K562 (cell line): ENCODE measurements around the gene ASIC5. TPM values are rescaled to one million over a fixed set of nuclear protein-coding genes. Genes with fewer than 3 reads are reported as not detected.

Source experiments
- ATAC-seq: fragments of 200-7000 bp; cut with Tn5 transposase; 3 replicates; pipeline ENCODE4 v1.9.1; 2020; ENCODE audit warnings: moderate library complexity
- BruUV-seq: library from RNA; stranded (reverse); fragments of 400-500 nt; replicated peaks from 2 replicates; lab custom pipeline; 2021; lab: Mats Ljungman, UMichigan
- CTCF ChIA-PET: fragments of 300-600 bp; formaldehyde crosslinking; extraction: SDS; loops from one replicate; lab custom pipeline; 2021; ENCODE audit warnings: low intra/inter-chr PET ratio; lab: Yijun Ruan, JAX
- POLR2A ChIA-PET: fragments of 300-600, 350-650 bp; sonication (Branson Sonifier 250); formaldehyde crosslinking; extraction: SDS; loops from one replicate; lab custom pipeline; 2021; ENCODE audit warnings: antibody characterized with exemption, inconsistent platforms; lab: Yijun Ruan, JAX
- DNase-seq, 4 experiments: peaks; one replicate each; pipeline versions ENCODE4 v3.0.0 to v3.0.0-alpha.2; 2011 to 2018; ENCODE audit warnings: low spot score in 3 of 4, mixed read lengths in 3 of 4; ENCODE audit errors: extremely low read depth in 1 of 4
- FAIRE-seq: peaks from 2 replicates; lab custom pipeline; 2011; peaks lifted over from hg19 to GRCh38; lab: Jason Lieb, UNC
- H2AFZ ChIP-seq: 2 replicates; pipeline ENCODE4 v1.6.0; 2011; ENCODE audit warnings: low read depth, low read length, control low read depth, inconsistent platforms
- H3K27ac ChIP-seq: fragments of 200-600 bp; 3 replicates; pipeline ENCODE4 v1.8.0; 2011; ENCODE audit warnings: low read depth, mild to moderate bottlenecking, control low read depth, inconsistent platforms, low read length, moderate library complexity, mixed read lengths; ENCODE audit errors: extremely low read depth
- H3K27me3 ChIP-seq, 2 experiments: fragments of 300-600 bp in 1 of 2; 2 replicates in 1 of 2; 3 replicates in 1 of 2; pipeline versions ENCODE4 v1.6.0 to v1.8.0; 2011; ENCODE audit warnings: inconsistent platforms in 2 of 2, low read length in 2 of 2, mild to moderate bottlenecking in 1 of 2, mixed read lengths in 1 of 2, moderate library complexity in 1 of 2; ENCODE audit not compliant: control insufficient read depth in 2 of 2, insufficient read depth in 2 of 2
- H3K36me3 ChIP-seq: fragments of 300-600 bp; 3 replicates; pipeline ENCODE4 v1.8.0; 2011; ENCODE audit warnings: mild to moderate bottlenecking, low read length, inconsistent platforms; ENCODE audit not compliant: control insufficient read depth, insufficient read depth
- H3K4me1 ChIP-seq, 2 experiments: fragments of 200-600 bp in 1 of 2; replicated peaks in 1 of 2; 2 replicates in 1 of 2; 3 replicates in 1 of 2; pipeline versions ENCODE4 v1.5.1 to v1.8.0; 2011; ENCODE audit warnings: inconsistent platforms in 2 of 2, low read length in 2 of 2, mild to moderate bottlenecking in 1 of 2, mixed read lengths in 1 of 2, moderate library complexity in 1 of 2; ENCODE audit not compliant: control insufficient read depth in 2 of 2, insufficient read depth in 2 of 2
- H3K4me2 ChIP-seq: 2 replicates; pipeline ENCODE4 v1.6.1; 2011; ENCODE audit warnings: low read length, control low read depth, inconsistent platforms, mixed read lengths; ENCODE audit not compliant: insufficient read depth
- H3K4me3 ChIP-seq: fragments of 200-600 bp; sonication (generic), shearing (Covaris generic); 2 replicates; pipeline ENCODE4 v1.5.1; 2016; ENCODE audit warnings: control low read depth, inconsistent platforms
- H3K79me2 ChIP-seq: fragments of 200-600 bp; 3 replicates; pipeline ENCODE4 v1.8.0; 2011; ENCODE audit warnings: low read length, inconsistent platforms; ENCODE audit not compliant: control insufficient read depth, insufficient read depth
- H3K9ac ChIP-seq, 2 experiments: 2 replicates each; pipeline versions ENCODE4 v1.6.0 to v1.6.1; 2011; ENCODE audit warnings: low read depth in 2 of 2, low read length in 2 of 2, control low read depth in 1 of 2, inconsistent platforms in 1 of 2, mild to moderate bottlenecking in 1 of 2, mixed read lengths in 1 of 2; ENCODE audit not compliant: insufficient read depth in 1 of 2
- H3K9me1 ChIP-seq: one replicate; pipeline ENCODE4 v1.6.0; 2011; ENCODE audit warnings: inconsistent platforms, mild to moderate bottlenecking, low read length, moderate library complexity; ENCODE audit not compliant: control insufficient read depth, insufficient read depth
- H3K9me3 ChIP-seq: replicated peaks from 2 replicates; pipeline ENCODE4 v1.5.1; 2011; ENCODE audit warnings: low read depth, low read length, inconsistent platforms; ENCODE audit not compliant: control insufficient read depth, insufficient read depth
- H4K20me1 ChIP-seq: replicated peaks from 2 replicates; pipeline ENCODE4 v1.6.1; 2011; ENCODE audit warnings: low read length, inconsistent platforms, mixed read lengths; ENCODE audit not compliant: control insufficient read depth, insufficient read depth
- ARHGAP35 ChIP-seq: fragments of 450-650 bp; IDR thresholded peaks from 2 replicates; pipeline ENCODE4 v1.6.1; 2018; ENCODE audit not compliant: partially characterized antibody
- CBFA2T2 ChIP-seq: fragments of 450-650 bp; conservative IDR thresholded peaks from 2 replicates; pipeline ENCODE4 v1.6.1; 2017; ENCODE audit warnings: mild to moderate bottlenecking
- CEBPB ChIP-seq: fragments of 450-650 bp; IDR thresholded peaks from 2 replicates; pipeline ENCODE4 v1.6.1; 2016; ENCODE audit warnings: missing genetic modification characterization, missing compliant biosample characterization
- EP400 ChIP-seq: fragments of 450-650 bp; IDR thresholded peaks from 2 replicates; pipeline ENCODE4 v1.6.1; 2017; ENCODE audit warnings: antibody characterized with exemption, mild to moderate bottlenecking, moderate library complexity
- FOXK2 ChIP-seq, 2 experiments: fragments of 450-650 bp; IDR thresholded peaks in 1 of 2; conservative IDR thresholded peaks in 1 of 2; 2 replicates each; pipeline ENCODE4 v1.6.1; 2016; ENCODE audit warnings: low read depth in 2 of 2, mild to moderate bottlenecking in 1 of 2
- HNRNPUL1 ChIP-seq: fragments of 200-400 bp; formaldehyde crosslinking; IDR thresholded peaks from 2 replicates; pipeline ENCODE4 v1.6.1; 2017; ENCODE audit warnings: low read length
- KDM5B ChIP-seq: fragments of 200-600 bp; sonication (generic); IDR thresholded peaks from 2 replicates; pipeline ENCODE4 v1.6.1; 2012; ENCODE audit warnings: low read depth, mild to moderate bottlenecking, moderate library complexity, low read length, control low read depth, inconsistent platforms; ENCODE audit not compliant: insufficient replicate concordance
- SOX6 ChIP-seq: fragments of 450-650 bp; IDR thresholded peaks from 2 replicates; pipeline ENCODE4 v1.6.1; 2014; ENCODE audit warnings: mild to moderate bottlenecking
- ZNF24 ChIP-seq: fragments of 450-650 bp; IDR thresholded peaks from 2 replicates; pipeline ENCODE4 v1.6.1; 2016
- ZNF41 ChIP-seq: fragments of 250-450 bp; sonication (Bioruptor Pico); conservative IDR thresholded peaks from 2 replicates; pipeline ENCODE4 v1.4.0; 2020; ENCODE audit warnings: mild to moderate bottlenecking
- WGBS: fragments of 100-300 bp; shearing (Covaris generic); methylation state at CpG from one replicate; pipeline ENCODE4 v1.1.6; 2016; ENCODE audit warnings: low coverage, mixed read lengths; ENCODE audit not compliant: insufficient coverage; ENCODE audit errors: missing lambda C conversion rate; 5-methylcytosine and 5-hydroxymethylcytosine counted together
- in situ Hi-C: fragments of 300-500 bp; cut with MboI; formaldehyde crosslinking; loops from 4 replicates; pipeline ENCODE4 v1.15.0; 2018; ENCODE audit warnings: inconsistent platforms, mixed read lengths
- intact Hi-C: fragments of 100-400 bp; cut with micrococcal nuclease; formaldehyde crosslinking; loops from 2 replicates; pipeline ENCODE4 v1.14.2; 2022
- polyA plus RNA-seq, 8 experiments: library from polyadenylated mRNA; depleted of rRNA in 4 of 8; stranded (reverse) in 5 of 8; unstranded in 3 of 8; fragments of >200 nt; fragmentation: Nextera tagmentation in 2 of 8; fragmentation: Illumina TruSeq in 1 of 8; extraction: Ambion mirVana in 2 of 8; extraction: Trizol in 1 of 8; gene quantifications; 2 replicates each; pipeline versions ENCODE4 v1.2.1 to v1.2.3, GENCODE V29; 2011 to 2014; ENCODE audit warnings: inconsistent platforms in 1 of 8, missing spikeins in 1 of 8
- total RNA-seq, 7 experiments: library from RNA; depleted of rRNA in 6 of 7; stranded (reverse); fragments of >200 nt in 6 of 7; fragmentation: Illumina TruSeq in 2 of 7; extraction: Trizol in 2 of 7; gene quantifications; 2 replicates each; pipeline versions ENCODE4 v1.2.1 to v1.2.3, GENCODE V29; 2011 to 2021; ENCODE audit warnings: low replicate concordance in 1 of 7
- TF ChIP-seq, protein P1 (sequence below): fragments of 450-650 bp; formaldehyde crosslinking; conservative IDR thresholded peaks from 2 replicates; pipeline ENCODE4 v1.4.0; 2022; ENCODE audit warnings: mild to moderate bottlenecking, missing genetic modification characterization

Gene ASIC5
- total and polyA plus RNA-seq, 9 of the 15 experiments (the other 6 are each of a cell fraction or from before 2014, with no cell fraction given), result not detected

DNA sequence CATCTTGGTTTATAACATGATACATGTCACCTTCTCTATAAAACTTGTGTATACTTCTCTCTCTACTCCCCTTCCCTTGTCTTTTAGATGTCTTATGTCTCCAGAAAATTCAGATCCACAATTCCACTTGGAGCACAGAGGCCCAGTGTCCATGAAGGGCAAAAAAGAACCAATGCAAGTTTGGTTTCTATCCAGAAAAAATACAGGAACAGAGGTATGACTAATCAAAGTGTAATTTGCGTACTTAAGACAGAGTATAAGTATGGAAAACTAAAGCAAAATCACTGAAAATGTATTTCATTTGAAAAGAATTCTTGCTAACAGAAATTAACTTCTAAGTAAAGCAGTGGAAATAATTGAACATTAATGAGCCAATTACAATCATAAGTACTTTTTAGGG, 61.1 kb downstream of the ASIC5 start (continued):
- TF ChIP-seq, protein P1, sequence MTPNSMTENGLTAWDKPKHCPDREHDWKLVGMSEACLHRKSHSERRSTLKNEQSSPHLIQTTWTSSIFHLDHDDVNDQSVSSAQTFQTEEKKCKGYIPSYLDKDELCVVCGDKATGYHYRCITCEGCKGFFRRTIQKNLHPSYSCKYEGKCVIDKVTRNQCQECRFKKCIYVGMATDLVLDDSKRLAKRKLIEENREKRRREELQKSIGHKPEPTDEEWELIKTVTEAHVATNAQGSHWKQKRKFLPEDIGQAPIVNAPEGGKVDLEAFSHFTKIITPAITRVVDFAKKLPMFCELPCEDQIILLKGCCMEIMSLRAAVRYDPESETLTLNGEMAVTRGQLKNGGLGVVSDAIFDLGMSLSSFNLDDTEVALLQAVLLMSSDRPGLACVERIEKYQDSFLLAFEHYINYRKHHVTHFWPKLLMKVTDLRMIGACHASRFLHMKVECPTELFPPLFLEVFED (CRISPR knock-in tag), result no peak
- TF ChIP-seq HNRNPUL1, result no peak
- TF ChIP-seq FOXK2 (conservative IDR thresholded peaks at IDR 0.05 in 1 of 2, IDR thresholded peaks at IDR 0.05 in 1 of 2; ENCODE audit: low read depth in 2 of 2), result no peak
- no peak for TF ChIP-seq ARHGAP35
- TF ChIP-seq KDM5B, result no peak
- TF ChIP-seq SOX6, result no peak

DNA sequence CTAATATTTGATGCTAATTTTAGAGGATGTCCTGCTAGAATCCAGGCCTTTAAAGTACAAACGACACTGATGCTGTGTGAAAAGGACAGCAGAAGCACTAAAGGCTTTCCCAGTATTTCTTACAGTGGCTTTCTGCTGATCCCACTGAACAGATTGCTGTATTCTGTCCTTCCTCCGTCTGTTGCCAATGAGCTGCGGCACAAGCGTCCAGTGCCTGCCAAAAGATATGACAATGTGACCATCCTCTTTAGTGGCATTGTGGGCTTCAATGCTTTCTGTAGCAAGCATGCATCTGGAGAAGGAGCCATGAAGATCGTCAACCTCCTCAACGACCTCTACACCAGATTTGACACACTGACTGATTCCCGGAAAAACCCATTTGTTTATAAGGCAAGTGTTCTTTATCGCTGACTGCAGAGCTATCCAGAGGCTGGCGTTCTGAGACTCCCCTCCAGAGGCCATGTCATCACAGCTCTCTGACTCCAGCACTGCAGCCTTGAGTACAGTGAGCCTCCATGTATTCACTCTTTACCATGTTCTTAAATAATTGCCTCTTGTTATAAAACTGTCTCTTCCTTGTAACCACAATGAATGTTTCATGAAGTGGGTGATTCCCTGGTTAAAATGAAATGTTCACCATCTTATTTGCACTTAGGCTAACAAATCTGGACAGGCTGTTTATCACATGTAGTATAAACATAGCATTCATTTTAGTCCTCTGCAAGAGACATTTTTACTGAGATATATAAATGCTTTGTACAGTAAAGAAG, 63.7 kb downstream of the ASIC5 start:
- H3K4me3 ChIP-seq, result no peak overlapping the region
- no peak for TF ChIP-seq CEBPB (tag)
- no peak for TF ChIP-seq EP400
- TF ChIP-seq ZNF24, result no peak
- no peak for TF ChIP-seq CBFA2T2
- TF ChIP-seq ZNF41, result no peak
- TF ChIP-seq, all 486 proteins: peak for 0
- ChIA-PET POLR2A (no interaction called here), CTCF (no interaction called here)
- FAIRE-seq (no peak), ATAC-seq (no peak), DNase-seq (peak in 1 of 4 experiments; percentile 2)
- no TSS peak for BruUV-seq
- Histone ChIP-seq H2AFZ (no peak overlapping the region), H3K36me3 (no peaks in the 10 kb centered on the region), H3K27ac (no peak overlapping the region), H3K79me2 (no peaks in the 10 kb centered on the region), H3K9me1 (no peaks in the 10 kb centered on the region), H4K20me1 (no peaks in the 10 kb centered on the region), H3K4me2 (no peak overlapping the region), H3K9me3 (no peaks in the 10 kb centered on the region), H3K4me1 (no peaks in the 10 kb centered on the region), H3K9ac (no peak overlapping the region), H3K27me3 (no peaks in the 10 kb centered on the region)
- 0% methylated on average over 9 of the region's 9 CpGs for WGBS
- in situ Hi-C loops, result no loop called here
- intact Hi-C loops, result no loop called here
